Erythroblast (primary cell): ENCODE measurements around the gene UCK1.

Experiments used
- GATA1 ChIP-seq: IDR thresholded peaks from 2 replicates; pipeline ENCODE4 v1.6.1; 2011; ENCODE audit warnings: low read depth, mild to moderate bottlenecking, control low read depth, low read length, moderate library complexity
- POLR2A ChIP-seq: IDR thresholded peaks from 2 replicates; pipeline ENCODE4 v1.6.1; 2011; ENCODE audit warnings: mild to moderate bottlenecking, low read length

DNA sequence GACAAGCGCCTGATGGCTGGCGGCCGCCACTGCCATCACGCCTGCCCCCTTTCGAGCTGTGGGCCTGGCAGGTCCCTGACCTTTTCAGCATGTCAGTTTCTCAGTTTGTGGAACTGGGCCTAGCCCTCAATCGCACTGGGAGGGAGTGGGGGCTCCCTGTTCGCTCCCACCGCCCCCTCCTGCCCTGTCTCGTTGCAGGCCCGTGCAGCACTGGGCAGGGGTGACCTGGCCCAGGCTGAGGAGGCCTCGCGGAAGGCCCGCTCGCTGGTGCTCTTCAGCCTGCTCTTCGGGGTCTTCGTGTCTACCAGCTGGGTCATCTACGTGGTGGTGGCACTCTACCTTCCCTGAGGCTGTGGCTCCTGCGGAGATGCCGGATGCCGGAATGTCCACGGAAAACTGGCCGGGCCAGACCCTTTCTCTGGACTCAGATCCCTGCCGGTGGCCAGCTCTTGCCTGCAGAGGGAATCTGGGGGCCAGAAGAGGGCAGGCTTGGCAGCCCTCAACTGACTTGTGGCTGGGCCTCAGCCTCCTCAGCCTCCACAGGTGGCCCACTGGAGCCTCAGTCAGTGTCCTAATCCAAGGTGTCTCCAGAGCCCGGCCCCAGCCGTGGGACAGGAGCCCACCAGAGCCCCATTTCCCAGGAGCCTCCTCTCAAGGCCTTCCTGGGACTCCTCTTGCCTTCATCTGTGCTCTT lies 26.9 kb upstream of the UCK1 start:
- TF ChIP-seq POLR2A (no peak), GATA1 (no peak)
